Body of pancreas (tissue), 4 donors: ENCODE data around the gene UGT8.

Experiments
- POLR2A ChIP-seq, 3 donors: fragments of 450-650 bp; IDR thresholded peaks; one replicate each; pipeline ENCODE4 v1.6.1; 2016; ENCODE audit warnings: antibody characterized with exemption in 3 of 3, mild to moderate bottlenecking in 2 of 3
- TF ChIP-seq, protein P1 (sequence below), 7 experiments: fragments of 450-650 bp in 4 of 7; fragments of 200-600 bp in 3 of 7; sonication (generic) in 3 of 7; IDR thresholded peaks; one replicate each; pipeline ENCODE4 v1.5.1; 2016 to 2019; ENCODE audit warnings: antibody characterized with exemption in 7 of 7

DNA sequence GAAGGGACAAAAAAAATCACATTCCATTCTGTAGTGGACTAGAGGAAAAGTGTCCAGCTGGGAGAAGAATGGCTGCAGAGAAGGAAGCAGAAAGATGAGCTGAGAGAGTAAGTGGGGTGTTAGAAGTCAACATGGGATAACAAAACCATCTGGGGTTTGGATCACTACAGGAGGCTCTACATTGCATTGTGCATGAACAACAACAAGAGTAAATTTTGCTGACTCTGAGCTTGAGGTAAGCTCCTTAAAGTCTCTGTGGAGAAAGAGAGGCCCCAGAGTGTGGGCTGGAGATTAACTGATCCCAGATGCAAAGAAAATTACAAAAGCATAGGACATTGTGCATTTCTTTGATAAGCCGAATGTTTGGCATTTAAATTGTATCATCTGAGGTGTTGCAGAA is 128.9 kb downstream of the UGT8 start:
- no peak for TF ChIP-seq POLR2A (IDR thresholded peaks at IDR 0.05)
- TF ChIP-seq, protein P1, sequence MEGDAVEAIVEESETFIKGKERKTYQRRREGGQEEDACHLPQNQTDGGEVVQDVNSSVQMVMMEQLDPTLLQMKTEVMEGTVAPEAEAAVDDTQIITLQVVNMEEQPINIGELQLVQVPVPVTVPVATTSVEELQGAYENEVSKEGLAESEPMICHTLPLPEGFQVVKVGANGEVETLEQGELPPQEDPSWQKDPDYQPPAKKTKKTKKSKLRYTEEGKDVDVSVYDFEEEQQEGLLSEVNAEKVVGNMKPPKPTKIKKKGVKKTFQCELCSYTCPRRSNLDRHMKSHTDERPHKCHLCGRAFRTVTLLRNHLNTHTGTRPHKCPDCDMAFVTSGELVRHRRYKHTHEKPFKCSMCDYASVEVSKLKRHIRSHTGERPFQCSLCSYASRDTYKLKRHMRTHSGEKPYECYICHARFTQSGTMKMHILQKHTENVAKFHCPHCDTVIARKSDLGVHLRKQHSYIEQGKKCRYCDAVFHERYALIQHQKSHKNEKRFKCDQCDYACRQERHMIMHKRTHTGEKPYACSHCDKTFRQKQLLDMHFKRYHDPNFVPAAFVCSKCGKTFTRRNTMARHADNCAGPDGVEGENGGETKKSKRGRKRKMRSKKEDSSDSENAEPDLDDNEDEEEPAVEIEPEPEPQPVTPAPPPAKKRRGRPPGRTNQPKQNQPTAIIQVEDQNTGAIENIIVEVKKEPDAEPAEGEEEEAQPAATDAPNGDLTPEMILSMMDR (IDR thresholded peaks at IDR 0.05), result no peak
